HG03066 (cell line): Measurements from ENCODE around the gene FRMPD1.
"Not testable (repeated sequence)": the region's sequence is repeated elsewhere in the genome, so short reads cannot be mapped to it uniquely, and the experiment has no call there.

Experiments used
- ATAC-seq: cut with Tn5 transposase; IDR thresholded peaks from one replicate; pipeline ENCODE4 v1.9.1; 2021; ENCODE audit warnings: low read depth; ENCODE audit not compliant: unreplicated experiment

Gene FRMPD1

GRCh38 chr9:37650873-37651768, at the start of gene FRMPD1:
Gene FRMPD1 (plus strand): TSS chr9:37650954. CDS start chr9:37692642, 41,688 bp downstream.
- ATAC-seq: no peak

- not testable (repeated sequence) for ATAC-seq
These were observed 48.7 kb upstream of the FRMPD1 start for GRCh38 chr9:37602061-37602460.

GRCh38 chr9:37602817-37603216, 47.9 kb upstream of the FRMPD1 start:
- no peak for ATAC-seq

GRCh38 chr9:37604296-37604695, 46.5 kb upstream of the FRMPD1 start:
- no peak for ATAC-seq

GRCh38 chr9:37608250-37608649, 42.5 kb upstream of the FRMPD1 start:
- no peak for ATAC-seq

GRCh38 chr9:37609735-37610397, 40.9 kb upstream of the FRMPD1 start:
- no peak for ATAC-seq

- no peak for ATAC-seq
These were observed 39.7 kb upstream of the FRMPD1 start for GRCh38 chr9:37611014-37611413.

GRCh38 chr9:37611961-37612360, 38.8 kb upstream of the FRMPD1 start:
- ATAC-seq: no peak

GRCh38 chr9:37617161-37617560, 33.6 kb upstream of the FRMPD1 start:
- ATAC-seq: no peak

- ATAC-seq: no peak
These were observed 32.9 kb upstream of the FRMPD1 start for GRCh38 chr9:37617832-37618231.

- no peak for ATAC-seq
These were observed 31.9 kb upstream of the FRMPD1 start for GRCh38 chr9:37618817-37619216.

GRCh38 chr9:37619806-37620205, 30.9 kb upstream of the FRMPD1 start:
- no peak for ATAC-seq

GRCh38 chr9:37620396-37620795, 30.4 kb upstream of the FRMPD1 start:
- ATAC-seq: no peak

- no peak for ATAC-seq
These were observed 29.3 kb upstream of the FRMPD1 start for GRCh38 chr9:37621273-37622121.

- ATAC-seq: no peak
These were observed 28.3 kb upstream of the FRMPD1 start for GRCh38 chr9:37622462-37622861.

- no peak for ATAC-seq
These were observed 27.5 kb upstream of the FRMPD1 start for GRCh38 chr9:37623267-37623666.

- ATAC-seq: no peak
These were observed 26.7 kb upstream of the FRMPD1 start for GRCh38 chr9:37624073-37624472.

GRCh38 chr9:37625036-37625757, 25.6 kb upstream of the FRMPD1 start:
- ATAC-seq: no peak

GRCh38 chr9:37625758-37626147, 25.0 kb upstream of the FRMPD1 start:
- ATAC-seq: no peak

- ATAC-seq: no peak
These were observed 24.0 kb upstream of the FRMPD1 start for GRCh38 chr9:37626708-37627292.
